GM13976 (cell line): ENCODE data around the gene TIMM10B.

Source experiments
- DNase-seq: peaks from one replicate; pipeline ENCODE4 v3.0.0; 2012; ENCODE audit warnings: low spot score
- CTCF ChIP-seq: IDR thresholded peaks from 2 replicates; pipeline ENCODE4 v1.5.1; 2012; ENCODE audit warnings: borderline replicate concordance, mild to moderate bottlenecking; ENCODE audit not compliant: insufficient read depth; ENCODE audit errors: extremely low read depth, missing control alignments, control extremely low read depth
- in situ Hi-C: fragments of 300-500 bp; cut with MboI; formaldehyde crosslinking; loops from one replicate; pipeline ENCODE4 v1.12.0; 2022; ENCODE audit warnings: low sequenced_read_pairs, mixed read lengths, inconsistent platforms; ENCODE audit not compliant: unreplicated experiment

The TIMM10B gene

GRCh38 chr11:6498121-6498520 is 16.8 kb downstream of the TIMM10B start:
- in situ Hi-C loops: no loop called here
- no peak for TF ChIP-seq CTCF
- DNase-seq: no peak

- TF ChIP-seq CTCF: no peak
- DNase-seq: no peak
- in situ Hi-C loops: no loop called here
Observed at GRCh38 chr11:6498544-6498943, 17.2 kb downstream of the TIMM10B start.

- no peak for TF ChIP-seq CTCF
- in situ Hi-C loops: no loop called here
- DNase-seq: no peak
Observed at GRCh38 chr11:6502382-6502781, 21.1 kb downstream of the TIMM10B start.

DNA sequence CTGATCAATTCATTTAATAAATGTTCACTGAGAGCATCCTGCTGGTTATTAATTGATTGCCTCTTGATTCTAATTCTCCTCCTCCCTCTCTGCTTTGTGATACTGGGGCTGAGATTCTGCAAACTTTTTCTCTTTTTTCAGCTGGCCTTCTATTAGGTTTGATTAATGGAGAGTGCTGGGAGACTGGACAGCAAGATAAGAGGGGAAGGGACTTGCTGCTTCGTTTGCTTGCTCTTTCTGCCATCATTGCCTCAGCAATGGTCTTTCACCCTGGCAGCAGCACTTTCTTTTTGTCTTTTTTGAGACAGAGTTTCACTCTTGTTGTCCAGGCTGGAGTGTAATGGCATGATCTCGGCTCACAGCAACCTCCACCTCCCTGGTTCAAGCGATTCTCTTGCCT is 22.9 kb downstream of the TIMM10B start:
- no peak for DNase-seq
- no peak for TF ChIP-seq CTCF
- in situ Hi-C loops: no loop called here

GRCh38 chr11:6505577-6506240 is 24.4 kb downstream of the TIMM10B start:
- in situ Hi-C loops: no loop called here
- DNase-seq: peak; percentile 37
- peak; percentile 63 for TF ChIP-seq CTCF

DNA sequence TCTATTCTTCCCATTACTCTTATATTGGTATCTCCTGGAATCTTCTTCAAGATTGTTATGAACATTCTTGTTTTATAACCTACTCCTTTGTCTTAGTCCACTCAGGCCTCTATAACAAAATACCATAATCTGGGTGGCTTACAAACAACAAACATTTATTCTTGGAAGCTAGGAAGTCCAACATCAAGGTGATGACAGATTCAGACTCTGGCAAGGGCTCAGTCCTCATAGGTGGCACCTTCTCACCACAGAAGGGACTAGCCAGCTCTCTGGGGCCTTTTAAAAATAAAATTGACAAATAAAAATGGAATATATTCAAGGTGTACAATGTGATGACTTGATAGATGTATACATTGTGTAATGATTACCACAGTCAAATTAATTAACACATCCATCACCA is 35.6 kb downstream of the TIMM10B start:
- DNase-seq: no peak
- in situ Hi-C loops: no loop called here
- no peak for TF ChIP-seq CTCF
